GM19238 (cell line): ENCODE measurements around the gene CHST3.

Source experiments
- DNase-seq: peaks from one replicate; pipeline ENCODE4 v3.0.0; 2011; ENCODE audit warnings: low spot score; ENCODE audit not compliant: insufficient read length

The CHST3 gene

DNA sequence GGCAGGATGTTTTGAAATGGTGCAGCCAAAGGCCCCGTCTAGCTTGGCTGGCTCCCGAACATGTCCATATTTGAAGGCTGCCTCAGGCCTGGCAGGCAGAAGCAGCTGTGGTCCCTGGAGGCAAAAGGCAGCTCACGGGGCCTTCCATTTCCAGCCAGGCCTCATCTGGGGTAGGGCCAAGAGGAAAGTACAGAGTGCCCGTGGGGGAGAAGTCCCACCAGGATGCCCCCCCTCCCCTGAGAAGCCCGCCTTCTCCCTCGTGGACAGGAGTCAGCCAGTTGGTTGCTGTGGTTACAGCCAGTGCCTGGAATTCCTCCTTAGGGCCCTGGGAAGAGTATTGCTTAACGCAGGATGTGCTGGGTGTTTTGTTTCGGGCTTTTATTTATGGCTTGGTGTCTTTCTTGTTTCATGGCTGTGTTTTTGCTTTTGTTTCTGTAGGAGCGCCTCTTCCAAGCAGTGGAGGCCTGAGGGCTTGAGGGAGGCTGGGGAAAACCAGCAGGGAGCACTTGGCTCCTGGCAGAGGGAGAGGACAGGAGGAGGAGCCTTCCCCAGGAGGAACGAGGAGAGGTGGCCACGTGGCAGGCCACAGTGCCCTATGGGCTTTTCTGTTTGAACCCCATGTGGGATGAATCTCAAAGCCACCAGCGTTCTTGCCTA is 45.4 kb downstream of the CHST3 start:
- DNase-seq: no peak

DNA sequence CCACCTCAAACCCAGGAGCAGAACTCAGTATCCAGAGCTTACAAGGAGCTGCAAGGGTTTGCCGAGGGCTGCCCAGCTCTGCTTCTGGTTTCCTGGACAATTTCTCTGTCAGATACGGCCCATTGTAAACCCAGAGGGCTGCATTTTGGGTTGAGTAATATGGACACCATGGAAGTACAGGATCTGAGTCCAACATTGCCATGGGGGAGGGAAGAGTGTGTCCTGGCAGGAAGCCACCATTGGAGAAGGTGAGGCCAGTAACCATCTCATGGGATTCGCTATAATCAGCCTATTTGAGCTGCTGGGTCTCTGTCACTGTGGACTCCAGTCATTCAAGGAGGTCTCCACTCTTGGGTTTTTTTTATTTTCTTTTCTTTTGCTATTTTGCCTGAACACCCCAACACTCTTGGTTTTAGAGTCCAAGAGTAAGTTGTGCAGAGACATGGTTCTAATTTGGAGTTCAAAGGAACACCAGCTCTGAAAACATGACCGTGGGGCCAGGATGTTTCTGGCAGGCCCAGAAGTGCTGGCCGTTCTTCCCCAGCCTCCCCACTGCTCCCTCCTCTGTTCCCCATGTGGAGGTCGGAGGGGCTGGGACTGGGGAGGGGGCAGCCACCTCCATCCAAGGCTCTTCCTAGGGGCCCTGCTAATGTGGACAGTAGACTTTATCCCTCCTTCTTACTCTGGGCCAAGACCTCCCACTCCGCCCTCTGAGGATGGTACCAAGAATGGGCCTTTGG is 46.2 kb downstream of the CHST3 start:
- no peak for DNase-seq

DNA sequence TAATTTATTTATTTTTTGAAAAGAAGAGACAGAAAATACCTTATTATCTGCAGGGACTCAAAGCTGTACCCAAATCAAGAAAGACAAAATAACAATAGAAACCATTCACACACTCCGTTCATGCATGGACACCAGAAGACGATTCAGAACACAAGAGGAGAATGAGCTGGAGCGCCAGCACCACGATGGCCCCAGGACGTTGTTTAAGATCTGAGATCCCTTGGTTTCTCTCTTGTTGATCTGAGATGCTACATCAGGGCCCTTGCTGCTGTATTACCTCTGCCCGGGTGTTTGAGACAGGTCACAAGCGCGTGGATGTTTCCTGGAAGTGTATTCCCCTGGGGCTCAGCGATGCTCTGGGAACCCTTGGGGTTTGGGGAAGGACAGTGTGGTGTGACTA is 46.8 kb downstream of the CHST3 start:
- DNase-seq: no peak

DNA sequence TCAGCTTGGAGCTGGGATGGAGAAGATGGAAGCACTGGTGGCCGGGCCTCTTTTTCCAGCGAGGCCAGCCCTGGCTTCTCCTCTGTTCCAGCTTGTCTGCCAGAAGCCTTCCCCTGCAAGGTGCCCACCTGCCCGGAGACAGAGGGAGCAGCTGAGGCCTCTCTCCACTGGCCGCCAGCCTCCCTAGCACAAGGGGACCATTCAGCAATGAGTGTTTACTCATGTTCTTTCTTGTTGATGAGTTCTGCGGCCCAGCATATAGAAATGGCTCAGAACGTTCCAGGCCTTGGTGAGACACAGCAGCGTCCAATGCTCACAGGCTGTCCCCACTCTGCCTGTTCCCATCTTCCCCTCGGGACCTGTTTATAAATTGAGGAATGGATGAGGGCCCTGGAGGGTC is 47.3 kb downstream of the CHST3 start:
- no peak for DNase-seq

DNA sequence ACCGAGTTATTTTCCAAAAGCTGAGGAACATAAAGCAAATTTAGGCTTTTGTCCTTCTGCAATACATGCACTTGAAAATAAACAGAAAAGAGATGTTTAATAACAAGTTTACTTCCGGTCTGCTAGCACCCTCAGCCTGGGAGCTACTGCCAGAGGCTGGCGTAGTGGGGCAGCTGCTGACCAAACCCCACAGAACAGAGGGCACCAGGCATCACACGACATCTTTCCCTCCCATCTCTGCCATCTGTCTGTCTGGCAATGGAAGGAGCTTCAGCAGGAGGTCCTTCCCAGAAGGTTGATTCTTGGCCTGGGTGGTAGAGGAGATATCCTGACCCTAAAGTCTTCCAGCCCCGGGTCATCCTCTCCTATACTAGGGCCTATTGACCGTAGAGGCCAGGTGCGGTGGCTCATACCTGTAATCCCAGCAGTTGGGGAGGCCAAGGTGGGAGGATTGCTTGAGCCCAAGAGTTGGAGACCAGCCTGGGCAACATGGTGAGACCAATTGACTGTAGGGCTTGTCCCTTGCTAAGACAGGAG is 47.8 kb downstream of the CHST3 start:
- DNase-seq: no peak

DNA sequence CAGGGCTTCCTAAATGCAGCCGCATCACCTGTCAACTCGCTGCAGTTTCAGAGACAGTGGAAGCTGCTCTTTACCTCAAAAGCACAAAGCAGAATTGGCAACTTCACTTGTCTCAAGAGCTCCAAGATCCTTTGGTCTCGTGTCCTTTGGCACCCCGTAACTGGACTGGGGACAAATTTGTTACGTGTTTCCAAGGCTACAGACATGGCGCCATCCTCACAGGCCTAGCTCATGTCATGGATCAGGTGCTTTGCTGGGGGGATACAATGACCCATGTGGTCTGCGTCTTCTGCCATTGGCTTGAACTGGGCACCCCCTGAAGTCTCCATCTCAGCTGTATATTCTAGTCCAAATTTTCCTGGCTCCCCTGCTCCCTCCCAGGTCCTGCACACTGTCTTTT is 48.6 kb downstream of the CHST3 start:
- DNase-seq: no peak

DNA sequence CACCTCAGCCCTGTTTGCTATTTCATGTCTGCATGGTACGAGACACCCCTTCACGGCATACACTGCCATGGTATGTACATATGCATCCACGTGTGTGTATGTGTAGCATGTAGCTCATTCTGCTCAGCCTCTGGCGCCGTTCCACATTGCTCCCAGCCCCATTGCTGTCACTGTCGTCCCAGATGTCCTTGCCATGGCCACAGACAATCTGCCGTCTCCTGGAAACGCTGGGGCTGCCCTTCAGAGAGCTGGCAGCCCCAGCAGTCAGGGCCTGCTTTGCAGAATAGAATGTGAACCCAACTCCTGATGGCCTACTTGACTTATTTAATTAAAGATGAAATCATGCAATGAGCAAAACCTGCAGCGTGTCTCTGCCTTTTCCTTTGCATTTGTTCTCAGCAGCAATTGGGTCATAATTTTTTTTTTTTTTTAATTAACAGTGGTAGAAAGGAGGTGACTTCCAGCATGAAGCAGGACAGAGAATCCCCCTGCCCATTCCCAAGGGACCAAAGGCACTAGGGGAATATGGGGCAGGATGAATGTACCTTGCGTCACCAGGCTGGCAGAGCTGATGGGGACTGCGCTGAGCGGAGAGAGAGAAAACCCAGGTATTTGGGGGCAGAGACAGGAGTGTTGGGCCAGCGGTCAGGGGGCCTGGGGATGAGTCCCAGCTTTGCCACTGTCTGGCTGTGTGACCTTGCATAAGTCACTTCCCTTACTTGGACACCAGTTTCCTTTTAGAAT is 49.2 kb downstream of the CHST3 start:
- DNase-seq: no peak

DNA sequence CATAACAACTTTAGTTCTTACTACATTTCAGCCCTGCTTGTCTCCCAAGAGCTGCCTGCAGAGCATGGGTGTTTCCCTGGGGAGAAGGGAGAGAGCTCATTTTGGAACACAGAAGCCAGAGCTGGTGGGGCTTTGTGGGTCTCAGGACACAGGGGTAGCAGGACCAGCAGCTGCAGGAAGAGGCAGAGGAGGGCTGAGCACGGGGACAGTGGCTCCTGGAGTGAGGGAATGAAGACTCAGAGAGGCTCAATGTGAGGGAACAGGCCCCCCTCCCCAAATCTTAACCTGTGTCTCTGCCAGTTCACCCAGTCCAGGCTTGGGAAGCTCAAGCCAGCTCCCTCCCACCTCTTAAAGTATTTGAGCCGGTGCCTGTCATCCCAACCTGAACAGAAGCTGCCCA is 50.0 kb downstream of the CHST3 start:
- DNase-seq: no peak

DNA sequence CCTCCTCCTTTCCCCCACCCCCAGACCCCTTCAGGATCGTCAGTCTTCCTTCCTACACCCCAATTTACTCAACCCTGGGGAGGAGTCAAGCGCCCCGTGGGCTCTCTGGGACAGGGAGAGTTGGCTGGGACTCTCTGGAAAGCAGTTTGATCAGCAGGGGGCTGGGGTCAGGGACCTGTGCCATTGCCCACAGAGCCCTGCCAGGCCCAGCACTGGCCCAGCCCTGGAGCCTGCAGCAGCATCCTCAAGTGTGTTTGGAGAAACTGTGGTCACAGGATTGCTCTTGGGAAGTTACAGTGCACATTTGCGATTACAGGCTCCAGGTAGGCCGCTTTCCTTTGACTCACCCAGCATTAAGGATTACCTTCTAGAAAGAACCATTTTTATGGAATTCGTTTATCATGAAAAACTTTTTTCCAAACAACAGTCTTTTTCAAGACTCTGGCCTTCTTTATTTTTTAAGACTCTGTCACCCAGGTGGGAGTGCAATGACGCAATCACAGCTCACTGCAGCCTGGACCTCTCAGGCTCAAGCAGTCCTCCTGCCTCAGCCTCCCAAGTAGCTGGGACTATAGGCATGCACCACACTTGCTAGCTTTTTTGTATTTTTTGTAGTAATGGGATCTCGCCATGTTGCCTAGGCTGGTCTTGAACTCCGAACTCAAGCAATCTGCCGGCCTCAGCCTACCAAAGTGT is 50.7 kb downstream of the CHST3 start:
- no peak for DNase-seq

DNA sequence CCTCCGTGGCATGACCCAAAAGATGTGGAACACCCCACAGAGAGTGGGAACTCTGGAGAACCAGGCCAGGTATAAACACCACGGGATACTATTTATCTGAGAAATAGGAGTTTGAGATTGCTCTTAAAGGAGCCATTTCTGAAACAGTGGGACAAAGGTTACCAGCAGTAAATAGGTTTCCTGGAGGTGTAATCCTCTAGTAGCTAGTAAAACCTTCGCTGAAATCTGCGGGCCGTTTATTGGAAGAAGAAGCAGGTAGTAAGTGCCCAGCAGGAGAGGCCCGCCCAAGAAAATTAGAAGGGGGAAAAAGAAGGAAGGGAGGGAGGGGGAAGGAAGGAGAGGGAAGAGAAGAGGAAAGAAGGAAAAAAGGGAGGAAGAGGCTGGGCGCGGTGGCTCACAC is 51.6 kb downstream of the CHST3 start:
- no peak for DNase-seq

DNA sequence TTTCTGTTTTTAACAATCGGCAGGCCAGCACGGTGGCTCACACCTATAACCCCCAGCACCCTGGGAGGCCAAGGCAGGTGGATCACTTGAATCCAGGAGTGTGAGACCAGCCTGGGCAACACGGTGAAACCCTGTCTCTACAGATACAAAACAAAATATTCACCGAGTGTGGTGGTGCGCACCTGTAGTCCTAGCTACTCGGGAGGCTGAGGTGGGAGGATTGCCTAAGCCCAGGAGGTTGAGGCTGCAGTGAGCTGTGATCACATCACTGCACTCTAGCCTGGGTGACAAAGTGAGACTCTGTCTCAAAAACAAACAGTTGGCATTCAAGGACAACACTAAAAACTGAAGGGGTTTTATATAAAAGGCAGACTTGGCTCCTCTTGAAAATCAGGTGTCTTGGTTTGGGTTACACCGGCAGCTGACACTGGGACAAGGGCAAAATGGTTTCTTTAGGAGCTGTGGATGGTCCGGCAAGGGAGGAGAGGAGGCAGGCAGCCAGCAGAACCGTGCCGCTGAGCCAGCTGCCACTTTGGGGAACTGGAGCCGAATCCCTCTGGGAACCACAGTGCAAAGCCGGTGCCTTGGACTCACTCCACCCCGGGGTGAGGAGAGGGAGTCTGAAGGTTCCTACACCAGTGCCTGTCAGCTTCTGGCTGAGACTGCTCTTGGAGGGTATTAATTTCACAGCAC is 52.6 kb downstream of the CHST3 start:
- no peak for DNase-seq

DNA sequence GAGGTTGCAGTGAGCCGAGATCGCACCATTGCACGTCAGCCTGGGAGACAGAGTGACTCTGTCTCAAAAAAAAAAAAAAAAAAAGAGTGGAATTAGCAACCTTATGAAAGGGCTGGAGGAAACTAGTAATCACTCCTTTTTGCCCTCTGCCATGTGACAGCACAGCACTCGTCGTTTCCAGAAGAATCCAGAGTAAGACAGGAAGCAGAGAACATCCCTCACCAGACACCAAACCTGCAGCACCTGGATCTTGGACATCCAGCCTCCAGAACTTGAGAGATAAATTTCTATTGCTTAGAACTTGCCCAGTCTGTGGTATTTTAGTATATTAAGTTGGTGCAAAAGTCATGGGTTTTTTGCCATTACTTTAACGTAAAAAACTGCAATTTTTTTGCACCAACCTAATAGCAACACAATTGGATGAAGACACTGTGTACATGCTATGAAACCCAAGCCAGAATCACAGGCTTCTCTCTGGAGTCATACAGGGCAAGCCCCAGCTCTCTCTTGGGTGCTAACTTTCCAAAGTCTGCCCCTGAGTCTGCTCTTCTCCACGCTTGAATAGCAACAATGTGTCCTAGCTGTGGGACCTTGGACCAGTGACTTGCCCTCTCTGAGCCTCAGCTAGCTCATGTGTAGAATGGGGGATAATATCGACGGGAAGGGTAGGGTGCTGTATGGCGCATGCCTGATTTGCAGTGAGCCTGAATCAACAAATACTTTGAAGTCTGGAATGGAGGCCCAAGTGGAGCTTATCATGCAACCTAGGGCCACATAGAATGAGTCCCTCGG is 55.1 kb downstream of the CHST3 start:
- no peak for DNase-seq

DNA sequence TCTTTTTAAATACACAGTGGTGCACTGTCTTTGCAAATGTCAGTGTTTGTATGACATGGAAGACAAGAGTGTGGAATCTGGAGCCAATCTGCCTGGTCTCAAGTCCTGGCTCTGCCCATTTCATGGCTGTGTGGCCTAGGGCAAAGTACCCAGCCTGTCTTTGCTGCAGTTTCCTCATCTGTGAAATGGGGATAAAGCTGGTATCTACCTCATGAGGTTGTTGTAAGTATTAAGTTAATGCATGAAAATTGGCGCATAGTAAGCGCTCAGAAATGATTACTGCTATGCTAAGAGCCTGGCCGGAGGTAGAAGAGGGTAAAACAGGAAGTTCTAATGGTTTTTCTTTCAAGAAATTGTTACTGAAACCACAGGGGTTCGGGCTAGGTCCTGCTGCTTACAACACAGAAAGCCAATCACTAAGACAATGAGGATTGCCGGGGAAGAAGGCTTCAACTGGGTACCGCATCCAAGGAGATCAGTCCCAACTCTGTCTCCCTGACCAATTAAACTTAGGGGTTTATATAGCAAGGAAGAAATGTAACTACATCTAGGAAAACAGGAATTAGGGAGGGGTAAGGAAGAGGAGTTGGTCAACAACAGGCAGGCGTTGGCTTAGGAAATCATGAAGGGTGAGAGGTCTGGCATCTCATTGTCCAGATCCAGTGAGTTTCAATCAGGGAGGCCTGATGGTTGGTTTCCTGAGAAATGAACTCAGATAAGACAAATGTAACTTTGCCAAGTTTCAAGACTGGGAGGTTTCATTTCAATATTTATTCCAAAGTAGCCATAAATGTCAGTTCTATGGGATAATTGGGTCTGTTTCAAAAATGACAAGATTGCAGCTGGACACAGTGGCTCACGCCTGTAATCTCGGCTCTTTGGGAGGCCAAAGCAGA is 57.0 kb downstream of the CHST3 start:
- DNase-seq: no peak

DNA sequence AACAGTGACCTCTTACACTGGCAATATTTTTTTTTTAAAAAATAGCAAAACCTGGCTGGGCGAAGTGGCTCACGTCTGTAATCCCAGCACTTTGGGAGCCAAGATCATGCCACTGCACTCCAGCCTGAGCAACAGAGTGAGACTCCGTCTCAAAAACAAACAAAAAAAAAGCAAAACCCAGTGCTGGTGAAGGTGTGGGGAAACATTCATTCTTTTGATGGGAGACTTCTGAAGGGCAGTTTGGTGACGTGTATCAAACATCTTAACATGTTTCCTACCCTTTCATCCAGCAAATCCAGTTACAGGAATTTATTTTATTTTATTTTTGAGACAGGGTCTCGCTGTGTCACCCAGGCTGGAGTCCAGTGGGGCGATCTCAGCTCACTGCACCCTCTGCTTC is 58.0 kb downstream of the CHST3 start:
- DNase-seq: no peak

DNA sequence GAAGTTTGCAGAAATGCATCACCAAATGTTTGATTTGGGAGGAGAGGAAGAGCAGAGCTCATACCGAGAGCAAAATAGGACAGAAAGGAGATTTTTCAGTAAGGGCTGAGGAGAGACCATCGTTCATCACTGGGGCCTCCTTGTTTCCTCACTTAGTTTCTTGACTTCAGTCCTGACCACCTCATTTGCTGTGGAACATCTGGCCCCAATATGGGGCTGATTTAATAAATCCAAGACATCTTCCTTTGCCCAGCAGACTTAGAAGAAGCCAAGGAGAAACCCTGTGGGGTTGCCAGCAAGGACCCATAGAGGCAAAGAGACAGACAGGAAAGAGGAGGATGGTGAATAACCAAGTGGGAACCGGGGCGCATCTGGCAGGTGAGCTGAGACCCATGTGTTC is 60.4 kb downstream of the CHST3 start:
- DNase-seq: no peak

DNA sequence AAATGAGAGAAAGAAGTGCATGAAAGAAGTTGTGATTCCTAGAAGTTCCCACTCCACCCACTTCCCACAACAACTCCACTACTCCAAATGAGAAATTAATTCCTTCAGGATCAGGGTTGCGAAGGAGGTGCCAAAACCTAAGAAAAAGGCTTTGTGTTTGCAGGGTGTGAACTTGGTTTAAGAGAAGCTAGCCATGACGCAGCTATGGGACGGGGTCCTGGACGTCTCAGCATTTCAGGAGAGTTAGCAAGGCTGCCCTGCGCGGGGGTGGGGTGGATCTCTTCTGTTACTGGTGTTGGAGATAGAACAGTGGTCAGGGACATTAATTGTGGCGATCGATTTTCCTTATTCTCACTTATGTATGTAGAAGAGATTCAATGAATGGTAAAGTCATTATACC is 61.2 kb downstream of the CHST3 start:
- DNase-seq: no peak

DNA sequence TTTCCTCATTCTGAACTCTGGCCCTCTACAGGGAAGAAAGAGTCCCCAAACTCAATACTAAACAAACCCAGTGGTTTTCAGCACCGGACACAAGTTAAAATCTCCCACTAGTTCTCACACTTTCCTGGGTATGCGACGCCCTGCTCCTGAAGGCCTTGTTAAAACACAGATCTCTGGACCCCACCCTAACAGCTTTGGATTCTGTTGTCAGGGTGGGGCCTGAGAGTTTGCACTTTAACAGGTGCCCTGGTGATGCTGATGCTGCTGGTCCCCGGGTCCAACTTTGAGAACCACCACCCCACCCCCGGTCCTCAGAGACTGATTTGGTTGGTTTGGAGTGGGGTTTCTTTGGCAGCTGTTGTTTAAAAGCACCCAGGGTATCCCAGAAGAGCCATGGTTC is 61.6 kb downstream of the CHST3 start:
- DNase-seq: no peak

DNA sequence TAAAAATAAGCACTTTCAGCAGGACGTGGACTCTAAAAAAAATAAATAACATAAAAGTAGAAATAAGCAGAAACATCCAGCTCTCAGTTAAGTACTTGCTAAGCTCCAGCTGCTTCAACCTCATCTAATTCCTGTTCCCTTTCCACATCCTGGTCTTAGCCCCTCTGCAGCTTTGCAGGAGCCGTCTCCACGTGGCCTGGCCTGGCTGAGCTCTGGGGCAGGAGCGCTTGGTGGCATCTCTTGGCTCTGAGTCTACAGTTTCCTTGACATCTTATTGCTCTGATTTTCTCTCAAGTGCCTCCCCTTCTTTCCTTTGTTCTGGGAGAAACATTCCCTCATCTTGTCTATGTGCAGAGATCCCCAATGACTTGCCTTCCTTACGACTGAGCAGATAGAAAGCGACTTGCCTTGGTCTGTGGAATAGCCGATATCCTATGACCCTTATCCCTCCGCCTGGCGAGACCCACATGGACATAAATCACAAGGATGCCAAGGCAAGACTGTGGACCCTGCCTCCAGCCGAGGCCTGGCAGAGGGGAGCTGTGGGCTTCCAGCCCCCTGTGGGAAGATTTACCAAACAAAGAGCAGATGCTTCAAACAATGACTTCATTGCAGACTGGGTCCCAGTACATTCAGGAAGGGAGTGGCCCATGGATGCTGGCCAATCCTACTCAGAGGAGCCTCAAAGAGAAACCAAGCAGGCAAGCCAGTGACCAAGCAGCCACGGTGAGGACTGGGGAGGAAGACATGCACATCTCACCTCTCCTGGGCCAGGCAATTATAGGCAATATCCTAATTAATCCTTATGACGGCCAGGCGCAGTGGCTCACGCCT is 62.3 kb downstream of the CHST3 start:
- DNase-seq: no peak
